Upper lobe of left lung (tissue), 6 donors: ENCODE measurements around the gene LIX1. TPM values are rescaled to one million over a fixed set of nuclear protein-coding genes. Genes with fewer than 3 reads are reported as not detected.

Source experiments
- ATAC-seq, 2 donors: fragments of 200-7000 bp; cut with Tn5 transposase; one replicate each; pipeline ENCODE4 v1.9.1; 2022; ENCODE audit warnings: mild to moderate bottlenecking in 2 of 2, moderate library complexity in 2 of 2; ENCODE audit not compliant: low FRiP score in 2 of 2
- DNase-seq, 2 donors: peaks; one replicate each; pipeline ENCODE4 v3.0.0-alpha.2; 2019 to 2020
- H3K27ac ChIP-seq, 4 donors: fragments of 200-600 bp; sonication (generic); one replicate each; pipeline ENCODE4 v1.5.1; 2016 to 2019
- H3K27me3 ChIP-seq, 4 donors: fragments of 200-600 bp; sonication (generic); one replicate each; pipeline ENCODE4 v1.5.1; 2017 to 2019
- H3K36me3 ChIP-seq, 4 donors: fragments of 200-600 bp; sonication (generic); one replicate each; pipeline ENCODE4 v1.5.1; 2016 to 2019
- H3K4me1 ChIP-seq, 4 donors: fragments of 200-600 bp; sonication (generic); one replicate each; pipeline ENCODE4 v1.5.1; 2018 to 2019
- H3K4me3 ChIP-seq, 4 donors: fragments of 200-600 bp; sonication (generic); one replicate each; pipeline ENCODE4 v1.5.1; 2017 to 2019; ENCODE audit warnings: mild to moderate bottlenecking in 2 of 4, moderate library complexity in 1 of 4
- H3K9me3 ChIP-seq, 4 donors: fragments of 200-600 bp; sonication (generic); one replicate each; pipeline ENCODE4 v1.5.1; 2018 to 2019
- EP300 ChIP-seq, 4 donors: sonication (generic); formaldehyde crosslinking; IDR thresholded peaks; one replicate each; pipeline ENCODE4 v1.5.1; 2017; ENCODE audit warnings: antibody characterized with exemption in 4 of 4, control low read depth in 2 of 4
- POLR2A ChIP-seq, 4 donors: fragments of 450-650 bp; IDR thresholded peaks; one replicate each; pipeline ENCODE4 v1.5.1; 2016 to 2017; ENCODE audit warnings: antibody characterized with exemption in 4 of 4, mild to moderate bottlenecking in 2 of 4
- POLR2AphosphoS5 ChIP-seq, 2 donors: sonication (generic); formaldehyde crosslinking; IDR thresholded peaks; one replicate each; pipeline ENCODE4 v1.5.1; 2017; ENCODE audit warnings: antibody characterized with exemption in 2 of 2
- WGBS, 2 donors: methylation state at CpG; one replicate each; pipeline ENCODE4 v1.1.5; 2017 to 2018; 5-methylcytosine and 5-hydroxymethylcytosine counted together
- total RNA-seq, 6 donors: library from RNA; depleted of rRNA in 4 of 6; stranded (reverse); fragments of >200 nt in 4 of 6; gene quantifications; one replicate each; pipeline versions ENCODE4 v1.1.0 to v1.2.1, GENCODE V29; 2016 to 2021
- TF ChIP-seq, protein P1 (sequence below), 6 experiments: fragments of 450-650 bp in 4 of 6; fragments of 200-600 bp in 2 of 6; sonication (generic) in 2 of 6; IDR thresholded peaks; one replicate each; pipeline ENCODE4 v1.5.1; 2016 to 2019; ENCODE audit warnings: antibody characterized with exemption in 6 of 6
- donor health status: DM: no; HTN: no; CAD: no; lungs with moderate emphysema.
- donor health status: DM: no; HTN: yes; CAD: no; lungs with severe emphysema.

Gene LIX1
- total RNA-seq, 6 donors from 2014 or later, result 0.54 TPM; not detected in 5

DNA sequence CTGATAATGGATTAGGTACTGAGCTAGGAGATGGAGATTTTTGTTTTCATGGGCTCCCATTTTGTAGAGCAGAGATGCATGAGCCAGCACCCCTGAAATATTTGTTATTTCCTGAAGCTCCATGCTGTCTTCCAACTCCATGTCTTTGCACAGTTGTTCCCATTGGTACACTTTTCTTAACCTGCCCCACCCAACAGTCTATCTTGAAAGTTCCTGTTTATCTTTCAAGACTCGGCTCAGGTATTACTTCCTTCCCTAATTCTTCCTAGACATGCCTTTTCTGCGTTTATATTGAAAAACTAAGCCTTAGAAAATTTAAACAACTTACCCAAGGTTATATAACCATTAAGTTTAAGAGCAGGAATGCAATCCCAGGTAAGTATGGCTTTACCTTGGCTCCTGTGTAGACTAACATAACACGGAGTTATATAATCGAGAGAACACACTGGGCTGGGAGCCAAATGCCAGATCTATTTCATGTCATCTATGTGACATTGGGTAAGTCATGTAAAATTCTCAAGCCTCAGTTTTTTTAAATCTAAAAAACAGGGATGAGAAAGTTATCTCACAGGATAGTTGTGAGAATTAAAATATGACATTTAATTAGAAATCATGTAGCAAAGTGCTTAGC lies 67.4 kb downstream of the LIX1 start:
- Histone ChIP-seq H3K4me3 (no peak overlapping the region), H3K27me3 (no peaks in the 10 kb centered on the region), H3K4me1 (no peaks in the 10 kb centered on the region), H3K27ac (no peak overlapping the region), H3K36me3 (no peaks in the 10 kb centered on the region), H3K9me3 (no peaks in the 10 kb centered on the region)
- ATAC-seq (no peak), DNase-seq (no peak)
- TF ChIP-seq, protein P1, sequence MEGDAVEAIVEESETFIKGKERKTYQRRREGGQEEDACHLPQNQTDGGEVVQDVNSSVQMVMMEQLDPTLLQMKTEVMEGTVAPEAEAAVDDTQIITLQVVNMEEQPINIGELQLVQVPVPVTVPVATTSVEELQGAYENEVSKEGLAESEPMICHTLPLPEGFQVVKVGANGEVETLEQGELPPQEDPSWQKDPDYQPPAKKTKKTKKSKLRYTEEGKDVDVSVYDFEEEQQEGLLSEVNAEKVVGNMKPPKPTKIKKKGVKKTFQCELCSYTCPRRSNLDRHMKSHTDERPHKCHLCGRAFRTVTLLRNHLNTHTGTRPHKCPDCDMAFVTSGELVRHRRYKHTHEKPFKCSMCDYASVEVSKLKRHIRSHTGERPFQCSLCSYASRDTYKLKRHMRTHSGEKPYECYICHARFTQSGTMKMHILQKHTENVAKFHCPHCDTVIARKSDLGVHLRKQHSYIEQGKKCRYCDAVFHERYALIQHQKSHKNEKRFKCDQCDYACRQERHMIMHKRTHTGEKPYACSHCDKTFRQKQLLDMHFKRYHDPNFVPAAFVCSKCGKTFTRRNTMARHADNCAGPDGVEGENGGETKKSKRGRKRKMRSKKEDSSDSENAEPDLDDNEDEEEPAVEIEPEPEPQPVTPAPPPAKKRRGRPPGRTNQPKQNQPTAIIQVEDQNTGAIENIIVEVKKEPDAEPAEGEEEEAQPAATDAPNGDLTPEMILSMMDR (IDR thresholded peaks at IDR 0.05), result no peak
- TF ChIP-seq POLR2AphosphoS5 (IDR thresholded peaks at IDR 0.05) (no peak), POLR2A (IDR thresholded peaks at IDR 0.05) (no peak), EP300 (IDR thresholded peaks at IDR 0.05) (no peak)
- 22 to 41% methylated on average over 4 of the region's 4 CpGs for WGBS, 2 donors

- Histone ChIP-seq H3K4me3 (no peak overlapping the region), H3K27ac (no peak overlapping the region), H3K9me3 (no peaks in the 10 kb centered on the region), H3K27me3 (no peaks in the 10 kb centered on the region), H3K4me1 (no peaks in the 10 kb centered on the region), H3K36me3 (no peaks in the 10 kb centered on the region)
- ATAC-seq (no peak), DNase-seq (peak in 1 of 2 donors; percentile 4)
- TF ChIP-seq EP300 (IDR thresholded peaks at IDR 0.05) (no peak), POLR2AphosphoS5 (IDR thresholded peaks at IDR 0.05) (no peak), POLR2A (IDR thresholded peaks at IDR 0.05) (no peak)
- TF ChIP-seq, protein P1 (IDR thresholded peaks at IDR 0.05), result no peak
- 90 to 100% methylated on average over 1 to 3 of the region's 3 CpGs for WGBS, 2 donors
Measured at GRCh38 chr5:97073420-97073819, 69.0 kb downstream of the LIX1 start.

DNA sequence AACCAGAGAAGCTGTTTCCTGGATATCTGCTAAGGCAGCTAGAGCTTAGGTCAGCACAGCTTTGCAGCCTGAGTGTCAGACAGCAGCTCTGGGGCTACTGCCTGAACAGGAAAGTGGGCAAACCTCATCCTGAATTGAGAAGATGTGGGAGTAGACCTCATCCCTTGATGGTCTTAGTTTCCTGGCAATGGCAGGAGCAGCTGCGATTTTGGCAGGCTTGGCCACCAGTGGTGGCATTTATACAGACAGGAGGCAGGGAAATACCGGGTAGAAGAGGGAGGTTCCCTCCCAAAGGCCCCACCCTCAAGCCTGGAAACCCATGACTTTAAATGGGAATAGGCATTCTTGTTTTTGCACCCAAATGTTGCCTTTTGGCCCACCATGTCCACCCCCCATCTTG lies 69.7 kb downstream of the LIX1 start:
- Histone ChIP-seq H3K36me3 (no peaks in the 10 kb centered on the region), H3K27me3 (no peaks in the 10 kb centered on the region), H3K9me3 (no peaks in the 10 kb centered on the region), H3K4me1 (no peaks in the 10 kb centered on the region), H3K27ac (no peak overlapping the region), H3K4me3 (no peak overlapping the region)
- WGBS, 2 donors, result 88% methylated on average over 2 of the region's 2 CpGs
- TF ChIP-seq, protein P1 (IDR thresholded peaks at IDR 0.05), result no peak
- TF ChIP-seq POLR2AphosphoS5 (IDR thresholded peaks at IDR 0.05) (no peak), POLR2A (IDR thresholded peaks at IDR 0.05) (no peak), EP300 (IDR thresholded peaks at IDR 0.05) (no peak)
- DNase-seq, result no peak
- ATAC-seq, result no peak

DNA sequence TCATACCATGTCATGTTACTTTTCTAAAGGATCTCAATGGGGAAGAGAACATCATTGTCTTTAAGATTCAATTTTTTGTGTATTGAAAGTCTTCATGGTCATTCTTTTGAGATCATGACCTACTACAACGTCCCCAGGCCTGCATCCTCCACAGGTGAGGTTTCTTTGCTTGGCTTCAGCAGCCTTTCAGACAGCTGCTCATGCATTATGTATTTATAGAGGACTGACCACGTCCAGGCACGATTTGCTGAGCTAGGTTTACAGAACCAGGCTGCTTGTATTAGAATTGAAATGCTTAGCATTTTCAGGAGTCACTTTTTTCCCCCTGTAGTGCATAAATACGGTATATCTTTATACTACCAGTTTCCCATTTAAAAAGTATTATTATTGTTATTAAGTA lies 70.4 kb downstream of the LIX1 start:
- ATAC-seq (no peak), DNase-seq (no peak)
- Histone ChIP-seq H3K27ac (no peak overlapping the region), H3K9me3 (no peaks in the 10 kb centered on the region), H3K4me3 (no peak overlapping the region), H3K4me1 (no peaks in the 10 kb centered on the region), H3K27me3 (no peaks in the 10 kb centered on the region), H3K36me3 (no peaks in the 10 kb centered on the region)
- 86% methylated on average over 4 of the region's 4 CpGs for WGBS, 2 donors
- TF ChIP-seq POLR2A (IDR thresholded peaks at IDR 0.05) (no peak), POLR2AphosphoS5 (IDR thresholded peaks at IDR 0.05) (no peak), EP300 (IDR thresholded peaks at IDR 0.05) (no peak)
- TF ChIP-seq, protein P1 (IDR thresholded peaks at IDR 0.05), result no peak

- Histone ChIP-seq H3K27ac (no peak overlapping the region), H3K27me3 (no peaks in the 10 kb centered on the region), H3K9me3 (no peaks in the 10 kb centered on the region), H3K4me1 (no peaks in the 10 kb centered on the region), H3K36me3 (no peaks in the 10 kb centered on the region), H3K4me3 (no peak overlapping the region)
- DNase-seq, result no peak
- ATAC-seq, result peak in 1 of 2 donors; percentile 54
- no peak for TF ChIP-seq POLR2A (IDR thresholded peaks at IDR 0.05)
- TF ChIP-seq EP300 (IDR thresholded peaks at IDR 0.05), result no peak
- no peak for TF ChIP-seq POLR2AphosphoS5 (IDR thresholded peaks at IDR 0.05)
- TF ChIP-seq, protein P1 (IDR thresholded peaks at IDR 0.05), result no peak
- 71 to 87% methylated on average over 8 of the region's 8 CpGs for WGBS, 2 donors
Measured at GRCh38 chr5:97071101-97071500, 71.3 kb downstream of the LIX1 start.
